Ovary (tissue), 9 donors: ENCODE measurements around the gene MEF2C. TPM values are rescaled to one million over a fixed set of nuclear protein-coding genes. Genes with fewer than 3 reads are reported as not detected.

Experiments used
- DNase-seq, 5 donors: peaks; one replicate each; pipeline ENCODE4 v3.0.0-alpha.2; 2019 to 2020
- H3K27ac ChIP-seq, 2 donors: fragments of 200-600 bp; one replicate each; pipeline versions ENCODE4 v1.5.1 to v1.8.0; 2019 to 2022
- H3K27me3 ChIP-seq: fragments of 200-600 bp; one replicate; pipeline ENCODE4 v1.8.0; 2022
- H3K36me3 ChIP-seq: fragments of 200-600 bp; sonication (generic); one replicate; pipeline ENCODE4 v1.5.1; 2019
- H3K4me1 ChIP-seq: one replicate; pipeline ENCODE4 v1.8.1; 2013; ENCODE audit warnings: mild to moderate bottlenecking, moderate library complexity; ENCODE audit not compliant: insufficient read depth
- H3K4me3 ChIP-seq: fragments of 200-600 bp; sonication (generic); one replicate; pipeline ENCODE4 v1.5.1; 2017
- H3K9me3 ChIP-seq, 2 donors: fragments of 200-600 bp in 1 of 2; sonication (generic) in 1 of 2; one replicate each; pipeline versions ENCODE4 v1.5.1 to v1.8.1; 2013 to 2019; ENCODE audit warnings: mild to moderate bottlenecking in 1 of 2, moderate library complexity in 1 of 2
- CTCF ChIP-seq, 3 donors: fragments of 450-650 bp in 2 of 3; fragments of 200-600 bp in 1 of 3; IDR thresholded peaks; one replicate each; pipeline versions ENCODE4 v1.5.1 to v1.8.0; 2016 to 2022; ENCODE audit warnings: antibody characterized with exemption in 3 of 3, mild to moderate bottlenecking in 1 of 3
- EP300 ChIP-seq: sonication (generic); formaldehyde crosslinking; IDR thresholded peaks from one replicate; pipeline ENCODE4 v1.6.1; 2017; ENCODE audit warnings: antibody characterized with exemption
- POLR2A ChIP-seq: fragments of 450-650 bp; IDR thresholded peaks from one replicate; pipeline ENCODE4 v1.6.1; 2017; ENCODE audit warnings: antibody characterized with exemption, mild to moderate bottlenecking, moderate library complexity
- WGBS, 3 donors: extraction: QIAGEN DNeasy Blood & Tissue Kit in 1 of 3; methylation state at CpG; one replicate each; pipeline versions ENCODE4 v1.1.5 to v1.1.7; 2013 to 2017; 5-methylcytosine and 5-hydroxymethylcytosine counted together
- intact Hi-C, 4 donors: fragments of 100-400 bp; cut with DNase I; formaldehyde crosslinking; loops; one replicate each; pipeline versions ENCODE4 v1.11.0 to v1.15.1; 2022 to 2023
- polyA plus RNA-seq, 2 donors: library from polyadenylated mRNA; stranded (reverse); fragments of 200-250 nt in 1 of 2; fragments of 350-450 nt in 1 of 2; fragmentation: Illumina TruSeq in 1 of 2; extraction: RNeasy Lipid Tissue Mini Kit (QIAGEN cat#74804) in 1 of 2; gene quantifications; one replicate each; pipeline ENCODE4 v1.2.3, GENCODE V29; 2013 to 2014
- total RNA-seq, 7 donors: library from RNA; depleted of rRNA in 2 of 7; stranded (reverse); fragments of >200 nt in 2 of 7; fragmentation: NEBNext Ultra II Directional in 3 of 7; extraction: Animal tissue kit (Norgen Biotek cat#: 25700) in 3 of 7; gene quantifications; one replicate each; pipeline versions ENCODE4 v1.1.0 to v1.2.4, GENCODE V29; 2016 to 2023
- donor health status: DM: no; HTN: no; CAD: no; lungs with moderate emphysema.
- donor health status: DM: no; HTN: no; CAD: no.
- donor health status: Bipolar disorder and iron deficiency.
- donor health status: DM: yes; HTN: yes; CAD: no.
- donor health status: DM: no; HTN: no; CAD: no.
- donor health status: DM: yes; HTN: yes; CAD: no.

The MEF2C gene
- total and polyA plus RNA-seq, 9 donors: 27.2 to 91.4 (median 73.8) TPM

- intact Hi-C loops: loop anchor here in 1 of 4 donors (10.0 kb wide), 1 partner anchor 1536 kb away; no protein-coding TSS in a partner anchor
- no peaks in the 10 kb centered on the region for H3K27me3 ChIP-seq
- H3K4me3 ChIP-seq: no peak overlapping the region
- TF ChIP-seq CTCF (IDR thresholded peaks at IDR 0.05) (peak; percentile 51 to 81 (median 80)), POLR2A (no peak), EP300 (no peak)
- peak in 4 of 5 donors; percentile 49 to 84 (median 59) for DNase-seq
- WGBS, 3 donors: 71 to 77% (median 75%) methylated on average over 5 of the region's 5 CpGs
- H3K9me3 ChIP-seq: no peaks in the 10 kb centered on the region
- H3K36me3 ChIP-seq: no peaks in the 10 kb centered on the region
- H3K4me1 ChIP-seq: peaks cover 3% of the 10 kb centered on the region
- H3K27ac ChIP-seq: no peak overlapping the region
Observed at GRCh38 chr5:88729084-88729828, 153.7 kb downstream of the MEF2C start.

GRCh38 chr5:88727705-88728313 is 155.2 kb downstream of the MEF2C start:
- Histone ChIP-seq H3K4me1 (peaks cover 3% of the 10 kb centered on the region), H3K36me3 (no peaks in the 10 kb centered on the region), H3K9me3 (no peaks in the 10 kb centered on the region), H3K27me3 (no peaks in the 10 kb centered on the region), H3K27ac (no peak overlapping the region), H3K4me3 (no peak overlapping the region)
- DNase-seq: no peak
- intact Hi-C loops: loop anchor here in 1 of 4 donors (10.0 kb wide), 1 partner anchor 1537 kb away; no protein-coding TSS in a partner anchor
- no peak for TF ChIP-seq EP300
- TF ChIP-seq CTCF (IDR thresholded peaks at IDR 0.05): peak in 1 of 3 donors; percentile 25
- TF ChIP-seq POLR2A: no peak
- 35 to 42% (median 36%) methylated on average over 3 of the region's 3 CpGs for WGBS, 3 donors

- H3K4me1 ChIP-seq: peaks cover 3% of the 10 kb centered on the region
- H3K4me3 ChIP-seq: no peak overlapping the region
- no peaks in the 10 kb centered on the region for H3K36me3 ChIP-seq
- WGBS, 3 donors: 81 to 89% (median 82%) methylated on average over 3 of the region's 3 CpGs
- H3K9me3 ChIP-seq: no peaks in the 10 kb centered on the region
- no peak for TF ChIP-seq POLR2A
- TF ChIP-seq CTCF (IDR thresholded peaks at IDR 0.05): no peak
- TF ChIP-seq EP300: no peak
- intact Hi-C loops: loop anchor here in 1 of 4 donors (10.0 kb wide), 1 partner anchor 1539 kb away; no protein-coding TSS in a partner anchor
- no peaks in the 10 kb centered on the region for H3K27me3 ChIP-seq
- DNase-seq: no peak
- no peak overlapping the region for H3K27ac ChIP-seq
Observed at GRCh38 chr5:88725454-88725853, 157.5 kb downstream of the MEF2C start.

- 58 to 68% (median 62%) methylated on average over 2 of the region's 2 CpGs for WGBS, 3 donors
- Histone ChIP-seq H3K9me3 (no peaks in the 10 kb centered on the region), H3K36me3 (no peaks in the 10 kb centered on the region), H3K27me3 (no peaks in the 10 kb centered on the region), H3K4me1 (no peaks in the 10 kb centered on the region), H3K27ac (no peak overlapping the region), H3K4me3 (no peak overlapping the region)
- intact Hi-C loops: loop anchor here in 1 of 4 donors (10.0 kb wide), 1 partner anchor 1541 kb away; no protein-coding TSS in a partner anchor
- TF ChIP-seq CTCF (IDR thresholded peaks at IDR 0.05): no peak
- TF ChIP-seq POLR2A: no peak
- no peak for TF ChIP-seq EP300
- DNase-seq: no peak
Observed at GRCh38 chr5:88724201-88724600, 158.8 kb downstream of the MEF2C start.
